CD1c-positive myeloid dendritic cell (primary cell): Measurements from ENCODE around the gene UTP11.

Source experiments
- DNase-seq: peaks from one replicate; pipeline ENCODE4 v3.0.0-alpha.2; 2016; ENCODE audit errors: extremely low spot score

The UTP11 gene

DNA sequence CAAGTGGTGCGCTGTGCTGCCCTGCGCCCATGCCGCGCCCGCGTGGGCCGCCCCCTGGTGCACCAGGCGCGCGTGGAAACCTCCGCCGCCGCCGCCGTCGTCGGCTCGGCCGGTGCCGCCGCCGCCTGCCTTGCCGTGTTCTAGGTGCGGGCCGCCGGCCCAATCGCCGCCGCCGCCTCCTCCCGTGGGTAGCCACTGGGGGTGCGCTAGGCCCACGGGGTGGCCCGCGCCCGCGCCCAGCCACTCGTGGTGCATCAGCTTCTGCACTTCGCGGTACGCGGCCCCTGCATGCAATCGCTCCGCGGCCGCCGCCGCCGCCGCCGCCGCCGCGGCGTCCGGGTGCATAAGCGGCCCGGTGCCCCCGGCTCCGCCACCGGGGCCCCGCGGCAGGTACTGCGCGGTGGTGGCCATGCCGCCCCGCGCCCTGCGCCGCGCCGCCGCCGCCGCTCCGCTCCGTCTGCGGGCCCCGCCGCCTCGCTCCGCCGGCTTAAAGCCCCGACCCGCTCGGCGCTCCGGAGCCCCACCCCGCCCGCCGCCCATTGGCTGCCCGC is 33.9 kb downstream of the UTP11 start, which contains the start of gene POU3F1:
Gene POU3F1, minus strand, starts transcription at position 461 of the 551 bp plus-strand sequence. Its CDS starts 50 bp downstream, at position 411.
- no peak for DNase-seq

DNA sequence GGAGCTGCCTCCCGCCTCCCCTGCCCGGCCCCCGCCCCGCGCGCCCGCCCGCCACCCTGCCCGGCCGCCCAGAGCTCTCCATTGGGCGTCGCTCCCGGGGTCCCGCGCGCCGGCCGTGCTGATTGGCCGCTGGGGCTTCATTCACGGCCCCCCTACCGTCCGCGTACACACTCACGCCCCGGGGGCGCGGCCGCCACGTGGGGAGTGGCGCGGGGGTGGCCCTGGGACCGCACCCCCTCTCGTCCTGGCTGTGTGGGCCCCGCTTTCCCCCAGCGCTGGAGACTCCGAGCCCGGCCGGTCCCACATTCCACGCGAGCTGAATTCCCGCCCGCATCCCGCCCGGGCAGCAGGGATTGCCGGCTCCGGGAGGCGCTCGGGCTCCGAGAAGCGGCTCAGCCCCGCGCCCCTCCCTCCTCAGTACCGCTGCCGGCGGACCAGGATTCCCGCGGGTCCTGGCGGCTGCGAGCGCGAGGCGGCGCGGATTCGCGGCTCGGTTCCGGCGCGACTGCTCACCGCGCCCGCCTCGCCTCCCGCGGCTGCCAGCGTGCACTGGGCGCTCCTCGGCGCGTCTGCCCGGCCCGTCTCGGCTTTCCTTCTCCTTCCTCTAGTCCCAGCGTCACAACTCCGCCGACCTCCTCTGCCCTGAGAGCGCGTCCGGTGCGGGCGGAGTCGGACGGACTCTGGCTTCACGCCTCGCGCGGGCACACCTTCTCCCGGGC is 34.5 kb downstream of the UTP11 start:
- DNase-seq = peak; percentile 70

GRCh38 chr1:38047603-38048141 is 35.1 kb downstream of the UTP11 start:
- no peak for DNase-seq

GRCh38 chr1:38050397-38051078 is 38.0 kb downstream of the UTP11 start:
- DNase-seq = no peak

DNA sequence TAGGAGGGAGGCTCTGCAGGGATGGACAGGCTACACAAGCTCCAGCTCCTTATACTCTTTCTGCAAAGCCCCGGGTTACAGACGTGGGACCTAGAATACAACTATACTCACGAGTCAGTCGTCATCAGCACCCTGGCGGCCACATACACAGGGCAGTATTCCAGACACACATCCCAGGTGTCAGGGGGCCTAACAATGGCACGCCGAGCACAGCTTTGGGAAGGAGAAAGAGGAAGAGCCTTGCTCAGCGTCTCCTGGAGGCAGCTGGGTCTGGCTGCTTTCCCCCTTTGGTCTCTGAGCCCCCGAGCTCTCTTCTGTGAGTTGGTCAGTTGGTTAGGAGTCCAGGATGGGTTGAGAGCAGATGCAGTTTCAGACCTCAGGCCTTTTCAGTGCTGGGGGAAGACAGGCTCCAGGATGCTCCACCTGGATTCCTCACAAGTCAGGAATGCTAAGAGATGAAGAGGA is 38.6 kb downstream of the UTP11 start:
- DNase-seq = no peak

- DNase-seq = no peak
These were observed 40.3 kb downstream of the UTP11 start for GRCh38 chr1:38052750-38053415.

GRCh38 chr1:38053416-38054091 is 41.0 kb downstream of the UTP11 start:
- DNase-seq = no peak

- no peak for DNase-seq
These were observed 42.9 kb downstream of the UTP11 start for GRCh38 chr1:38055398-38055797.

- DNase-seq = no peak
These were observed 43.4 kb downstream of the UTP11 start for GRCh38 chr1:38055965-38056364.

GRCh38 chr1:38059635-38060250 is 47.2 kb downstream of the UTP11 start:
- DNase-seq = no peak

- no peak for DNase-seq
These were observed 48.0 kb downstream of the UTP11 start for GRCh38 chr1:38060498-38060897.

GRCh38 chr1:38061290-38061689 is 48.8 kb downstream of the UTP11 start:
- DNase-seq = no peak

DNA sequence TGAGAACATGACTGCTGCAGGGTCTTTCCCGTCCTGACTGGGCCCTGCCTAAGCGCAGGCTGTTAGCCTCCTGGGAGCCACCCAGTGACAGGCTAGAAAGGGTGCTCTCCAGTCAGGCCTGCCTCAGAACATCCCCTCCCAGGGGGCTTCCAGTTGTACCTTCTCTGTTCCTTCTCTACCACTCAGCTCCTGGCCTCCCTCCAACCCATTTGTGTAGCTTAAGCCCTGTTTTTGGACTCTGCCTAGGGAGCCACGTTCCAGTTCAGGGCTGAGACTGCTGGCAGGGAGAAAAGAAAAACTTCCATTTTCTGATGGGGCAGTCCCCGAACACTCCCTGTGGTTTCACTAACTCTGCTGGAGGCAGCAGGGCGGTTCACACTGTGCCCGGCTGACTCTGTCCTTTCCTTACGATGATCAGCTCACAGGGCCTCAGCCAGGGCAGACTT is 49.4 kb downstream of the UTP11 start:
- DNase-seq = no peak

DNA sequence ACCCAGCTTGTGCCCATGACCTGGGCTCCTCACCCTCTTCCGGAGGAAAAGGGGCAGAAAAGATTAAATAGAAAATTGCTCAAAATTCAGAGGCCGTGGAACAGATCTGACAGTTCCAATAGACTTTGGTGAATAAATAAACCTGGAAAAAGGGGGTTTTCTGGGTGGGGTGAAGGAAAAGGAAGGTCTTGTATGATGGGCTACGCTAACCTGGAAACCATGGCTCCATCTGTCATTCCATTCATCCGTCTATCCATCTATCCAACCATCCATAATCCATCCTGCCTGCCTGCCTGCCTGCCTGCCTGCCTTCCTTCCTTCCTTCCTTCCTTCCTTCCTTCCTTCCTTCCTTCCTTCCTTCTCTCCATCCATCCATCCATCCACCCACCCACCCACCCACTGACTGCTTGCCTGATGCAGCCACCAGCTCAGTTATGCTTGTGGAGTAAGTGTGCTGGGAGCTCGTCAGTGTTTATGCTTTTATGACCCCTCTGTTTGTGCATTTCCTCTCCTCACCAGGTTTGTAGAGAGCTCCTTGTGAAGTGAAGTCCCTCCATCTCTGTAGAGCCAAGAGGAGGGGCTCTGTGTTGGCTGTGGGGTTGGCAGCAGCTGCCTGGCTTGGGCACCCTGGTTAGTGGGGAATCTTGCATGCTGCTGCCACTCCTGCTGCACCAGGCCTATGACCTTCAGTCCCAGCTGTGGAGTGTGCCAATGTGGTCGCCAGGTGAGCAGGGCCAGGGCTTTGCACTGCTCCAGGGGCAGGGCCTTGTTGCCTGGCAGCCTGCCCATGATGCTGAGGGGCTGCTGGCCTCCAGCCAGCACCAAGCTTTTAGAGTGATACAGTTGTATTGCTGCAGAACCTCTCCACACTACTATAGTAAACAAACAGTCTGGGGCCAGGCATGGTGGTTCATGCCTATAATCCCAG is 50.1 kb downstream of the UTP11 start:
- DNase-seq = no peak

DNA sequence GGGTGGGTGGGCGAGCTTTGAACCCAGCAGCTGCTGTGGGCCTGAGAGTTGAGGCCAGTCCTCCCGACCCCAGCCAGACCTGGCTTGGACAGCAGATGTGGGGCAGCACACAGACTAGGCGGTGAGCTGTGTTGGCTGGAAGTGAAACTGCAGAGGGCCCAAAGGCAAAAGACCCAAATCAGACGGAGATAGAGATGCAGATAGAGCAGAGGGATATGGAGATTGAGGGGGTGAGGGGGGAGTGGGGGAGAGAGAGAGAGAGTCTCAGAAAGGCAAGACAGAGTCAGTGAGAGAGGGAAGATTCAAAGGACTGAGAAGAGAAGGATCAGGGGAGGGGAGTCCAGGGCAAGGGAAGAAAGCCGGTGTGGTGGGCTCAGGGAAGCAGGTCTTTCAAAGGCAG is 51.1 kb downstream of the UTP11 start:
- no peak for DNase-seq

- no peak for DNase-seq
These were observed 51.8 kb downstream of the UTP11 start for GRCh38 chr1:38064197-38064903.

- DNase-seq = no peak
These were observed 55.9 kb downstream of the UTP11 start for GRCh38 chr1:38068220-38068979.

DNA sequence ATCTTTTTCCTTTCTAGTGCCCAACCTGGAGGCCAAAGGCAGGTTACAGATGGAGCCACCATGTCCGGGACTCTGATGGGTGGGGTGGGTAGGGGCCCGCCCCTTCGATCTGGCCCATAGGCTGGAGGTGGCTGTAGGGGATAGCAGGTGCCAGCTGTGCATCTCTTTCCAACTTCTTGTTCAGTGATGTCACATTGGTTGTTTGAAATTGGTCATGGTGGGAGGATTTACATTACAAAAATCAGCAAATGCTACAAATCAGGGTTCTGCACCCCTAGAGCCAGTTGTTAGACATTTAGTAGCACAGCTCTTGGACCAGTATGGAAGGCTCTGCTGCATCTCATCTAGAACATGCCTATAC is 56.4 kb downstream of the UTP11 start:
- no peak for DNase-seq
